ENCODE data around the gene PRKAG3.

GRCh38 chr2:218806346-218806978, 25.1 kb downstream of the PRKAG3 start:
- no peak for TF ChIP-seq CTCF (IDR thresholded peaks at IDR 0.05; ENCODE audit: poor library complexity)
- no peak for TF ChIP-seq EZH2 (IDR thresholded peaks at IDR 0.05; ENCODE audit: borderline replicate concordance)
- TF ChIP-seq EZH2phosphoT487 (IDR thresholded peaks at IDR 0.05; ENCODE audit: low read depth, severe bottlenecking, unreplicated experiment), result no peak
